ENCODE data around the gene AGPAT3. TPM values are rescaled to one million over a fixed set of nuclear protein-coding genes. Genes with fewer than 3 reads are reported as not detected.
A peak's percentile ranks its signal among the peaks of the same experiment; 100 is the strongest.

The AGPAT3 gene
- total and polyA plus RNA-seq, 10 of the 15 experiments (the other 5 are each of a cell fraction or from before 2014, with no cell fraction given), result 1.2 to 110 (median 30.8) TPM

DNA sequence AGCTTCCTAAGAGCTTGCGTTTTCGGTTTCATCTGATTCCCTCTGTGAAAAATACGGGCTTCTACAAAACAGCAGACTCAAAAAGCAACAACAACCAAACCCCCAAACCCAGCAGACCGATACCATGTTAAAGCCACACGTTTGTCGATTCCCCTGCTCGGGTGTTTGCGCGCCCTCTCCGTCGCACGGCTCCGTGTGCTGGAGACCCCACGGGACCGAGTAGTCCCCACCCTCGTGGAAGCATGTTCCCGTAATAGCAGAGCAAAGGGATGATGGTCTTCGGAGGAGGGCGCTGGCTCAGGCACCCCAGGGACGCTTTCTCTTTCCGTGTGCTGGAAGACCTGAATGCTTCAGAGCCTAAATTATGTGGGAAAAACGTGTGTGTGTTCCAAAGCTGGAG, 42.7 kb downstream of the AGPAT3 start:
- POLR2A ChIA-PET, result no interaction called here

DNA sequence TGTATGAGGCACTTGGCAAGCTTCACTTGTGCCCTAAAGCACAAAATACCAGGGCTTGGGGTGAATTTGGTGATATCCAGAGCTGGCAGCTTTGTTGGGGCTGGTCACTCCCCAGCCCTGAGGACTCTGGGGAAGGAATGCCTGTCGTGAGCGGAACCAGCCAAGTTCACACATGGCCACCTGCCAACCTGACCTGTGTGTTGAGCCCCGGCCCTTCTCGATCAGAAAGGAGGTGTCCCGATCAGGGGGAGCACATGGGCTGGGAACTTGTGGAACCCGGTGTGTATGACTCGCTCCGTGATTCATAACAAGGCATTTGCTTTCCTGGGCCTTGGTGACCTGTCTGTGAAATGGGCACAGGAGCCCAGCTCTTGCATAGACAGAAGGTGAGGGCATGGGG, 43.1 kb downstream of the AGPAT3 start:
- H3K27me3 ChIP-seq (replicated peaks in 1 of 2; ENCODE audit: control insufficient read depth in 2 of 2, insufficient read depth in 2 of 2, low read length in 1 of 2), result no peaks in the 10 kb centered on the region
- no peak overlapping the region for H3K4me3 ChIP-seq
- H3K4me1 ChIP-seq (ENCODE audit: control insufficient read depth, insufficient read depth, low read length), result no peaks in the 10 kb centered on the region
- WGBS (ENCODE audit: insufficient coverage, insufficient replicate concordance, low lambda C conversion rate, missing lambda C conversion rate), result 97% methylated on average over 8 of the region's 8 CpGs
- H3K4me2 ChIP-seq (ENCODE audit: control insufficient read depth, insufficient read depth), result no peak overlapping the region
- no peak for ATAC-seq
- H3K36me3 ChIP-seq (ENCODE audit: control insufficient read depth in 2 of 2, insufficient read depth in 2 of 2, low read length in 1 of 2), result peaks cover 12 to 18% of the 10 kb centered on the region in 2 experiments
- H3K9me3 ChIP-seq (replicated peaks; ENCODE audit: control insufficient read depth, insufficient read depth, low read length), result peaks cover 7% of the 10 kb centered on the region
- CTCF ChIA-PET, result no interaction called here
- no peaks in the 10 kb centered on the region for H4K20me1 ChIP-seq (ENCODE audit: control insufficient read depth, insufficient read depth)
- intact Hi-C loops (cut with micrococcal nuclease; ENCODE audit: unreplicated experiment) (no loop called here), in situ Hi-C loops (cut with MboI) (no loop called here)
- no peak for FAIRE-seq
- peaks cover 13% of the 10 kb centered on the region for H3K79me2 ChIP-seq (ENCODE audit: control insufficient read depth, insufficient read depth, low read length)
- H3K9ac ChIP-seq (ENCODE audit: control insufficient read depth, insufficient read depth, low read length), result no peak overlapping the region
- no peak overlapping the region for H2AFZ ChIP-seq (ENCODE audit: control insufficient read depth, low read depth, low read length)
- SMC1A ChIA-PET (ENCODE audit: uncharacterized antibody, unreplicated experiment), result no interaction called here
- BruUV-seq (replicated peaks), result no TSS peak
- RAD21 ChIA-PET (ENCODE audit: unreplicated experiment), result no interaction called here
- no peak for DNase-seq (ENCODE audit: low read depth, low spot score)
- H3K27ac ChIP-seq (ENCODE audit: control insufficient read depth, insufficient read depth), result no peak overlapping the region
- POLR2A ChIA-PET, result no interaction called here
- TF ChIP-seq, protein P1, sequence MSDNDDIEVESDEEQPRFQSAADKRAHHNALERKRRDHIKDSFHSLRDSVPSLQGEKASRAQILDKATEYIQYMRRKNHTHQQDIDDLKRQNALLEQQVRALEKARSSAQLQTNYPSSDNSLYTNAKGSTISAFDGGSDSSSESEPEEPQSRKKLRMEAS (IDR thresholded peaks at IDR 0.05; ENCODE audit: low read depth, low read length), result no peak
- TF ChIP-seq POLR2A (IDR thresholded peaks at IDR 0.05; ENCODE audit: low read depth, low read length), result 0 out of 2 replicates have a peak, but pooled peaks have one; percentile 23

More for the DNA sequence above, 42.7 kb downstream of the AGPAT3 start:
- Histone ChIP-seq H3K4me2 (ENCODE audit: control insufficient read depth, insufficient read depth) (no peak overlapping the region), H3K27me3 (replicated peaks in 1 of 2; ENCODE audit: control insufficient read depth in 2 of 2, insufficient read depth in 2 of 2, low read length in 1 of 2) (no peaks in the 10 kb centered on the region), H3K4me3 (no peak overlapping the region), H3K9me3 (replicated peaks; ENCODE audit: control insufficient read depth, insufficient read depth, low read length) (peaks cover 5% of the 10 kb centered on the region), H3K9ac (ENCODE audit: control insufficient read depth, insufficient read depth, low read length) (no peak overlapping the region), H3K36me3 (ENCODE audit: control insufficient read depth in 2 of 2, insufficient read depth in 2 of 2, low read length in 1 of 2) (peaks cover 14 to 18% of the 10 kb centered on the region in 2 experiments), H4K20me1 (ENCODE audit: control insufficient read depth, insufficient read depth) (no peaks in the 10 kb centered on the region), H3K79me2 (ENCODE audit: control insufficient read depth, insufficient read depth, low read length) (peaks cover 13% of the 10 kb centered on the region), H2AFZ (ENCODE audit: control insufficient read depth, low read depth, low read length) (no peak overlapping the region), H3K27ac (ENCODE audit: control insufficient read depth, insufficient read depth) (no peak overlapping the region), H3K4me1 (ENCODE audit: control insufficient read depth, insufficient read depth, low read length) (no peaks in the 10 kb centered on the region)
- intact Hi-C loops (cut with micrococcal nuclease; ENCODE audit: unreplicated experiment) (no loop called here), in situ Hi-C loops (cut with MboI) (no loop called here)
- DNase-seq (ENCODE audit: low read depth, low spot score), result no peak
- SMC1A ChIA-PET (ENCODE audit: uncharacterized antibody, unreplicated experiment), result interaction anchor here (0.9 kb wide), 1 partner anchor 15 kb away, joined by 3 read pairs; no protein-coding TSS in a partner anchor
- FAIRE-seq, result no peak
- 89% methylated on average over 22 of the region's 22 CpGs for WGBS (ENCODE audit: insufficient coverage, insufficient replicate concordance, low lambda C conversion rate, missing lambda C conversion rate)
- CTCF ChIA-PET, result no interaction called here
- TF ChIP-seq EZH2 (IDR thresholded peaks at IDR 0.05; ENCODE audit: borderline replicate concordance, control insufficient read depth, low read depth, low read length) (no peak), TBL1XR1 (IDR thresholded peaks at IDR 0.05; ENCODE audit: low read depth, low read length) (no peak), DPF2 (IDR thresholded peaks at IDR 0.05) (no peak), EED (IDR thresholded peaks at IDR 0.05; ENCODE audit: low read depth) (no peak)
- TF ChIP-seq, protein P2, sequence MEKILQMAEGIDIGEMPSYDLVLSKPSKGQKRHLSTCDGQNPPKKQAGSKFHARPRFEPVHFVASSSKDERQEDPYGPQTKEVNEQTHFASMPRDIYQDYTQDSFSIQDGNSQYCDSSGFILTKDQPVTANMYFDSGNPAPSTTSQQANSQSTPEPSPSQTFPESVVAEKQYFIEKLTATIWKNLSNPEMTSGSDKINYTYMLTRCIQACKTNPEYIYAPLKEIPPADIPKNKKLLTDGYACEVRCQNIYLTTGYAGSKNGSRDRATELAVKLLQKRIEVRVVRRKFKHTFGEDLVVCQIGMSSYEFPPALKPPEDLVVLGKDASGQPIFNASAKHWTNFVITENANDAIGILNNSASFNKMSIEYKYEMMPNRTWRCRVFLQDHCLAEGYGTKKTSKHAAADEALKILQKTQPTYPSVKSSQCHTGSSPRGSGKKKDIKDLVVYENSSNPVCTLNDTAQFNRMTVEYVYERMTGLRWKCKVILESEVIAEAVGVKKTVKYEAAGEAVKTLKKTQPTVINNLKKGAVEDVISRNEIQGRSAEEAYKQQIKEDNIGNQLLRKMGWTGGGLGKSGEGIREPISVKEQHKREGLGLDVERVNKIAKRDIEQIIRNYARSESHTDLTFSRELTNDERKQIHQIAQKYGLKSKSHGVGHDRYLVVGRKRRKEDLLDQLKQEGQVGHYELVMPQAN (conservative IDR thresholded peaks at IDR 0.05), result no peak
- RAD21 ChIA-PET (ENCODE audit: unreplicated experiment), result no interaction called here
- TSS peak; percentile 14 for BruUV-seq (replicated peaks)
- ATAC-seq, result no peak
